Stomach smooth muscle (tissue), 2 donors: ENCODE results near the gene ZNF254.

Experiments used
- H3K27ac ChIP-seq: one replicate; pipeline ENCODE4 v1.7.0; 2013; ENCODE audit warnings: mild to moderate bottlenecking, low read length, inconsistent platforms
- H3K27me3 ChIP-seq, 2 donors: one replicate each; pipeline ENCODE4 v1.7.0; 2013; ENCODE audit warnings: low read length in 2 of 2; ENCODE audit not compliant: insufficient read depth in 2 of 2, control insufficient read depth in 1 of 2
- H3K36me3 ChIP-seq, 2 donors: one replicate each; pipeline ENCODE4 v1.7.0; 2013; ENCODE audit warnings: low read length in 2 of 2; ENCODE audit not compliant: control insufficient read depth in 2 of 2, insufficient read depth in 2 of 2
- H3K4me1 ChIP-seq: one replicate; pipeline ENCODE4 v1.7.0; 2013; ENCODE audit warnings: low read length; ENCODE audit not compliant: control insufficient read depth, insufficient read depth
- H3K4me3 ChIP-seq, 2 donors: one replicate each; pipeline ENCODE4 v1.7.0; 2013; ENCODE audit warnings: low read length in 2 of 2
- H3K9ac ChIP-seq, 2 donors: one replicate each; pipeline ENCODE4 v1.7.0; 2013; ENCODE audit warnings: low read length in 2 of 2, mild to moderate bottlenecking in 1 of 2
- H3K9me3 ChIP-seq, 2 donors: one replicate each; pipeline ENCODE4 v1.7.0; 2013; ENCODE audit warnings: low read length in 2 of 2; ENCODE audit not compliant: control insufficient read depth in 2 of 2
- donor health status: healthy.
- donor health status: Pancreatic carcinoma.

ZNF254 gene

GRCh38 chr19:24057144-24057543, 29.8 kb upstream of the ZNF254 start:
- Histone ChIP-seq H3K9me3 (no peaks in the 10 kb centered on the region), H3K9ac (no peak overlapping the region), H3K4me1 (no peaks in the 10 kb centered on the region), H3K4me3 (no peak overlapping the region), H3K36me3 (peaks cover 40 to 66% of the 10 kb centered on the region in 2 donors), H3K27me3 (no peaks in the 10 kb centered on the region), H3K27ac (no peak overlapping the region)

- Histone ChIP-seq H3K36me3 (peaks cover 26 to 45% of the 10 kb centered on the region in 2 donors), H3K4me3 (no peak overlapping the region), H3K4me1 (no peaks in the 10 kb centered on the region), H3K27me3 (no peaks in the 10 kb centered on the region), H3K9ac (no peak overlapping the region), H3K27ac (no peak overlapping the region), H3K9me3 (no peaks in the 10 kb centered on the region)
These were observed 27.3 kb upstream of the ZNF254 start for GRCh38 chr19:24059563-24060295.

GRCh38 chr19:24060687-24061356, 26.2 kb upstream of the ZNF254 start:
- H3K27me3 ChIP-seq, result no peaks in the 10 kb centered on the region
- no peaks in the 10 kb centered on the region for H3K4me1 ChIP-seq
- H3K27ac ChIP-seq, result no peak overlapping the region
- H3K9me3 ChIP-seq, result no peaks in the 10 kb centered on the region
- H3K4me3 ChIP-seq, result no peak overlapping the region
- peaks cover 23 to 45% of the 10 kb centered on the region in 2 donors for H3K36me3 ChIP-seq
- H3K9ac ChIP-seq, result no peak overlapping the region

- H3K9me3 ChIP-seq, result no peaks in the 10 kb centered on the region
- H3K36me3 ChIP-seq, result peaks cover 24 to 39% of the 10 kb centered on the region in 2 donors
- H3K9ac ChIP-seq, result no peak overlapping the region
- H3K4me1 ChIP-seq, result no peaks in the 10 kb centered on the region
- H3K4me3 ChIP-seq, result no peak overlapping the region
- H3K27ac ChIP-seq, result no peak overlapping the region
- no peaks in the 10 kb centered on the region for H3K27me3 ChIP-seq
These were observed 24.8 kb upstream of the ZNF254 start for GRCh38 chr19:24062190-24062589.

GRCh38 chr19:24063295-24063694, 23.7 kb upstream of the ZNF254 start:
- Histone ChIP-seq H3K27ac (no peak overlapping the region), H3K4me1 (no peaks in the 10 kb centered on the region), H3K27me3 (no peaks in the 10 kb centered on the region), H3K36me3 (peaks cover 27 to 39% of the 10 kb centered on the region in 2 donors), H3K9ac (no peak overlapping the region), H3K4me3 (no peak overlapping the region), H3K9me3 (no peaks in the 10 kb centered on the region)

GRCh38 chr19:24064175-24064574, 22.8 kb upstream of the ZNF254 start:
- Histone ChIP-seq H3K36me3 (peaks cover 21 to 37% of the 10 kb centered on the region in 2 donors), H3K27ac (no peak overlapping the region), H3K9ac (no peak overlapping the region), H3K9me3 (no peaks in the 10 kb centered on the region), H3K4me1 (no peaks in the 10 kb centered on the region), H3K27me3 (no peaks in the 10 kb centered on the region), H3K4me3 (no peak overlapping the region)

- Histone ChIP-seq H3K9ac (no peak overlapping the region), H3K36me3 (peaks cover 16 to 29% of the 10 kb centered on the region in 2 donors), H3K9me3 (no peaks in the 10 kb centered on the region), H3K27ac (no peak overlapping the region), H3K4me1 (no peaks in the 10 kb centered on the region), H3K27me3 (no peaks in the 10 kb centered on the region), H3K4me3 (no peak overlapping the region)
These were observed 21.7 kb upstream of the ZNF254 start for GRCh38 chr19:24065243-24065642.

- no peaks in the 10 kb centered on the region for H3K27me3 ChIP-seq
- peaks cover 16 to 23% of the 10 kb centered on the region in 2 donors for H3K36me3 ChIP-seq
- H3K4me3 ChIP-seq, result no peak overlapping the region
- H3K9ac ChIP-seq, result no peak overlapping the region
- H3K4me1 ChIP-seq, result no peaks in the 10 kb centered on the region
- no peak overlapping the region for H3K27ac ChIP-seq
- no peaks in the 10 kb centered on the region for H3K9me3 ChIP-seq
These were observed 21.0 kb upstream of the ZNF254 start for GRCh38 chr19:24065865-24066604.

- Histone ChIP-seq H3K9ac (no peak overlapping the region), H3K4me3 (no peak overlapping the region), H3K27ac (no peak overlapping the region), H3K27me3 (no peaks in the 10 kb centered on the region), H3K9me3 (no peaks in the 10 kb centered on the region), H3K36me3 (peaks cover 24 to 28% of the 10 kb centered on the region in 2 donors), H3K4me1 (no peaks in the 10 kb centered on the region)
These were observed 16.9 kb upstream of the ZNF254 start for GRCh38 chr19:24069905-24070657.

- H3K27ac ChIP-seq, result no peak overlapping the region
- H3K9ac ChIP-seq, result no peak overlapping the region
- peaks cover 23 to 24% of the 10 kb centered on the region in 2 donors for H3K36me3 ChIP-seq
- no peaks in the 10 kb centered on the region for H3K9me3 ChIP-seq
- no peak overlapping the region for H3K4me3 ChIP-seq
- H3K4me1 ChIP-seq, result no peaks in the 10 kb centered on the region
- no peaks in the 10 kb centered on the region for H3K27me3 ChIP-seq
These were observed 15.9 kb upstream of the ZNF254 start for GRCh38 chr19:24071078-24071477.
